ENCODE results near the gene STUB1. TPM values are rescaled to one million over a fixed set of nuclear protein-coding genes. Genes with fewer than 3 reads are reported as not detected.

STUB1 gene
- total and polyA plus RNA-seq, 8 donors = 43.5 to 307 (median 156) TPM

DNA sequence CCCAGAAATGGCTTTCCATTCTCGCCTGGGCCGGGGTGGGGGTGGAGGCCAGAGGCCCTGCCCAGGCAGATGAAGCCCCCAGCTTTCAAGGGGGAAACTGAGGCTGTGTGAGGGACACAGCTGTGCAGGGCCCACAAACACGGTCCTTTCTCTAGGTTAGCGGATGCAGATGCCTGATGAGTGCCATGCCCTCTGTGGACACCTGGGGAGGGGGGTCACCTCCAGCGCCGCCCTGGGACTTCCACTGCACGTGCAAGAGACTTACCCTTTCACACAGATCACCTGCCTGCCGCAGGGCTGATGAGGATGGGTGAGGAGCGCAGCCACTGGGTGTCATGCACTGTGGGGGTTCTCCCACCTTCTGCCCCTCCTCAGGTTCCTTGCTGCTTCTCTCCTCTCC, 38.2 kb downstream of the STUB1 start:
- Histone ChIP-seq H3K4me3 (no peak overlapping the region), H3K4me1 (peaks cover 40 to 70% (median 67%) of the 10 kb centered on the region in 4 donors), H3K36me3 (peaks cover 0 to 14% (median 0%) of the 10 kb centered on the region in 4 donors), H3K27ac (no peak overlapping the region), H3K27me3 (peaks cover 0 to 41% (median 5%) of the 10 kb centered on the region in 3 donors), H3K9me3 (no peaks in the 10 kb centered on the region)
- TF ChIP-seq POLR2AphosphoS5 (IDR thresholded peaks at IDR 0.05) = no peak
- TF ChIP-seq POLR2A (IDR thresholded peaks at IDR 0.05) = no peak
- no peak for TF ChIP-seq EP300 (IDR thresholded peaks at IDR 0.05)
- TF ChIP-seq, protein P1, sequence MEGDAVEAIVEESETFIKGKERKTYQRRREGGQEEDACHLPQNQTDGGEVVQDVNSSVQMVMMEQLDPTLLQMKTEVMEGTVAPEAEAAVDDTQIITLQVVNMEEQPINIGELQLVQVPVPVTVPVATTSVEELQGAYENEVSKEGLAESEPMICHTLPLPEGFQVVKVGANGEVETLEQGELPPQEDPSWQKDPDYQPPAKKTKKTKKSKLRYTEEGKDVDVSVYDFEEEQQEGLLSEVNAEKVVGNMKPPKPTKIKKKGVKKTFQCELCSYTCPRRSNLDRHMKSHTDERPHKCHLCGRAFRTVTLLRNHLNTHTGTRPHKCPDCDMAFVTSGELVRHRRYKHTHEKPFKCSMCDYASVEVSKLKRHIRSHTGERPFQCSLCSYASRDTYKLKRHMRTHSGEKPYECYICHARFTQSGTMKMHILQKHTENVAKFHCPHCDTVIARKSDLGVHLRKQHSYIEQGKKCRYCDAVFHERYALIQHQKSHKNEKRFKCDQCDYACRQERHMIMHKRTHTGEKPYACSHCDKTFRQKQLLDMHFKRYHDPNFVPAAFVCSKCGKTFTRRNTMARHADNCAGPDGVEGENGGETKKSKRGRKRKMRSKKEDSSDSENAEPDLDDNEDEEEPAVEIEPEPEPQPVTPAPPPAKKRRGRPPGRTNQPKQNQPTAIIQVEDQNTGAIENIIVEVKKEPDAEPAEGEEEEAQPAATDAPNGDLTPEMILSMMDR (IDR thresholded peaks at IDR 0.05) = no peak
- no peak for DNase-seq
- intact Hi-C loops (cut with DNase I; ENCODE audit: low total_unique reads) = no loop called here
- WGBS, 5 donors = 79 to 87% (median 84%) methylated on average over 6 to 9 of the region's 9 CpGs

GRCh38 chr16:718922-719321, 38.7 kb downstream of the STUB1 start:
- WGBS, 5 donors = 39 to 67% (median 57%) methylated on average over 5 to 6 of the region's 6 CpGs
- Histone ChIP-seq H3K36me3 (peaks cover 0 to 14% (median 0%) of the 10 kb centered on the region in 4 donors), H3K27me3 (peaks cover 0 to 37% (median 5%) of the 10 kb centered on the region in 3 donors), H3K9me3 (no peaks in the 10 kb centered on the region), H3K27ac (no peak overlapping the region), H3K4me3 (no peak overlapping the region), H3K4me1 (peaks cover 40 to 70% (median 67%) of the 10 kb centered on the region in 4 donors)
- TF ChIP-seq EP300 (IDR thresholded peaks at IDR 0.05) = no peak
- TF ChIP-seq POLR2A (IDR thresholded peaks at IDR 0.05) = no peak
- TF ChIP-seq POLR2AphosphoS5 (IDR thresholded peaks at IDR 0.05) = no peak
- intact Hi-C loops (cut with DNase I; ENCODE audit: low total_unique reads) = no loop called here
- no peak for DNase-seq

GRCh38 chr16:719815-720446, 39.7 kb downstream of the STUB1 start:
- 7 to 11% (median 7%) methylated on average over 14 to 16 of the region's 16 CpGs for whole genome bisulfite sequencing, 5 donors
- TF ChIP-seq EP300 (IDR thresholded peaks at IDR 0.05) = no peak
- TF ChIP-seq, protein P1 (IDR thresholded peaks at IDR 0.05) = no peak
- TF ChIP-seq POLR2A (IDR thresholded peaks at IDR 0.05) = no peak
- no peak for TF ChIP-seq POLR2AphosphoS5 (IDR thresholded peaks at IDR 0.05)
- intact Hi-C loops (cut with DNase I; ENCODE audit: low total_unique reads) = no loop called here
- Histone ChIP-seq H3K27me3 (peaks cover 0 to 35% (median 0%) of the 10 kb centered on the region in 3 donors), H3K9me3 (no peaks in the 10 kb centered on the region), H3K27ac (peak overlapping the region; percentile 88 to 94 (median 90)), H3K4me1 (peaks cover 35 to 63% (median 60%) of the 10 kb centered on the region in 4 donors), H3K4me3 (peak overlapping the region; percentile 63 to 88 (median 80)), H3K36me3 (peaks cover 0 to 14% (median 0%) of the 10 kb centered on the region in 4 donors)
- DNase-seq = peak in 1 of 2 donors; percentile 49

GRCh38 chr16:720447-720989, 40.3 kb downstream of the STUB1 start:
- H3K27ac ChIP-seq = peak overlapping the region; percentile 88 to 94 (median 90)
- no peaks in the 10 kb centered on the region for H3K9me3 ChIP-seq
- TF ChIP-seq POLR2AphosphoS5 (IDR thresholded peaks at IDR 0.05) (no peak), EP300 (IDR thresholded peaks at IDR 0.05) (no peak), POLR2A (IDR thresholded peaks at IDR 0.05) (no peak)
- TF ChIP-seq, protein P1 (IDR thresholded peaks at IDR 0.05) = no peak
- H3K27me3 ChIP-seq = peaks cover 0 to 37% (median 0%) of the 10 kb centered on the region in 3 donors
- H3K36me3 ChIP-seq = peaks cover 0 to 14% (median 0%) of the 10 kb centered on the region in 4 donors
- WGBS, 5 donors = 0 to 2% (median 1%) methylated on average over 7 to 38 of the region's 38 CpGs
- H3K4me1 ChIP-seq = peaks cover 31 to 59% (median 57%) of the 10 kb centered on the region in 4 donors
- intact Hi-C loops (cut with DNase I; ENCODE audit: low total_unique reads) = no loop called here
- peak in 1 of 2 donors; percentile 91 for DNase-seq
- H3K4me3 ChIP-seq = peak overlapping the region; percentile 63 to 88 (median 80)

Data from stomach (tissue), 9 donors.